IMR-90 (cell line): Measurements from ENCODE around the gene CLEC16A. TPM values are rescaled to one million over a fixed set of nuclear protein-coding genes. Genes with fewer than 3 reads are reported as not detected.

Experiments
- ATAC-seq: fragments of 200-7000 bp; cut with Tn5 transposase; 2 replicates; pipeline ENCODE4 v1.9.1; 2020; ENCODE audit warnings: low read depth, mild to moderate bottlenecking, moderate library complexity
- BruUV-seq: library from RNA; stranded (reverse); fragments of 400-500 nt; replicated peaks from 2 replicates; lab custom pipeline; 2021; lab: Mats Ljungman, UMichigan
- CTCF ChIA-PET: fragments of 300-600 bp; formaldehyde crosslinking; extraction: SDS; loops from one replicate; lab custom pipeline; 2021; ENCODE audit warnings: antibody characterized with exemption; lab: Yijun Ruan, JAX
- POLR2A ChIA-PET: fragments of 300-600 bp; sonication (Branson Sonifier 250); formaldehyde crosslinking; loops from one replicate; lab custom pipeline; 2022; ENCODE audit warnings: antibody characterized with exemption; ENCODE audit not compliant: unreplicated experiment; lab: Charles Lee
- DNase-seq: peaks from one replicate; pipeline ENCODE4 v3.0.0; 2013
- H2AFZ ChIP-seq: replicated peaks from 2 replicates; pipeline ENCODE3; 2013; ENCODE audit warnings: low read length, mild to moderate bottlenecking; ENCODE audit not compliant: poor library complexity
- H2AK5ac ChIP-seq: 2 replicates; pipeline ENCODE4 v1.6.1; 2013; ENCODE audit warnings: low read depth, low read length, inconsistent platforms
- H2AK9ac ChIP-seq: replicated peaks from 2 replicates; pipeline ENCODE3; 2013; ENCODE audit warnings: mild to moderate bottlenecking, low read depth, low read length, moderate library complexity; ENCODE audit not compliant: poor library complexity
- H2BK120ac ChIP-seq: 2 replicates; pipeline ENCODE4 v1.6.1; 2013; ENCODE audit warnings: low read depth, low read length, inconsistent platforms
- H2BK15ac ChIP-seq: 3 replicates; pipeline ENCODE4 v1.6.1; 2013; ENCODE audit warnings: low read depth, low read length, inconsistent platforms
- H2BK20ac ChIP-seq: 2 replicates; pipeline ENCODE4 v1.6.1; 2013; ENCODE audit warnings: low read depth, mild to moderate bottlenecking, inconsistent platforms, low read length, moderate library complexity
- H2BK5ac ChIP-seq: 2 replicates; pipeline ENCODE4 v1.6.1; 2013; ENCODE audit warnings: mild to moderate bottlenecking, low read depth, low read length, inconsistent platforms; ENCODE audit not compliant: poor library complexity, severe bottlenecking
- H3K14ac ChIP-seq: replicated peaks from 2 replicates; pipeline ENCODE4 v1.6.1; 2013; ENCODE audit warnings: low read depth, low read length, inconsistent platforms
- H3K18ac ChIP-seq: 2 replicates; pipeline ENCODE4 v1.6.1; 2013; ENCODE audit warnings: low read depth, low read length, control low read depth
- H3K23ac ChIP-seq: 2 replicates; pipeline ENCODE4 v1.6.1; 2013; ENCODE audit warnings: low read depth, low read length, inconsistent platforms
- H3K27ac ChIP-seq: 2 replicates; pipeline ENCODE4 v1.5.1; 2013; ENCODE audit warnings: mild to moderate bottlenecking, control low read depth, low read length; ENCODE audit not compliant: insufficient read depth
- H3K27me3 ChIP-seq: 2 replicates; pipeline ENCODE4 v1.6.1; 2013; ENCODE audit warnings: low read length; ENCODE audit not compliant: control insufficient read depth, insufficient read depth
- H3K36me3 ChIP-seq: 2 replicates; pipeline ENCODE4 v1.6.1; 2013; ENCODE audit warnings: low read length, mixed read lengths; ENCODE audit not compliant: control insufficient read depth, insufficient read depth
- H3K4ac ChIP-seq: 2 replicates; pipeline ENCODE4 v1.6.1; 2013; ENCODE audit warnings: low read depth, low read length, inconsistent platforms
- H3K4me1 ChIP-seq: 2 replicates; pipeline ENCODE4 v1.6.1; 2013; ENCODE audit warnings: low read length, mixed read lengths; ENCODE audit not compliant: control insufficient read depth, insufficient read depth
- H3K4me2 ChIP-seq: 2 replicates; pipeline ENCODE4 v1.6.1; 2013; ENCODE audit warnings: low read depth, mild to moderate bottlenecking, control low read depth, low read length, moderate library complexity
- H3K4me3 ChIP-seq: 2 replicates; pipeline ENCODE4 v1.5.1; 2013; ENCODE audit warnings: low read depth, mild to moderate bottlenecking, control low read depth, low read length, moderate library complexity; ENCODE audit not compliant: insufficient read depth
- H3K56ac ChIP-seq: 2 replicates; pipeline ENCODE4 v1.6.1; 2013; ENCODE audit warnings: low read length, inconsistent platforms; ENCODE audit not compliant: insufficient read depth; ENCODE audit errors: extremely low read depth
- H3K79me1 ChIP-seq, 2 experiments: 2 replicates each; pipeline ENCODE4 v1.6.1; 2013; ENCODE audit warnings: low read length in 2 of 2, inconsistent platforms in 1 of 2, low read depth in 1 of 2
- H3K9ac ChIP-seq: 2 replicates; pipeline ENCODE4 v1.6.1; 2013; ENCODE audit warnings: low read depth, low read length, control low read depth
- H3K9me1 ChIP-seq: 2 replicates; pipeline ENCODE4 v1.6.1; 2013; ENCODE audit warnings: low read length, inconsistent platforms; ENCODE audit not compliant: insufficient read depth
- H3K9me3 ChIP-seq: 2 replicates; pipeline ENCODE4 v1.6.1; 2013; ENCODE audit warnings: low read length; ENCODE audit not compliant: control insufficient read depth, insufficient read depth
- H4K20me1 ChIP-seq: 2 replicates; pipeline ENCODE4 v1.6.1; 2013; ENCODE audit warnings: low read length, inconsistent platforms; ENCODE audit not compliant: insufficient read depth
- H4K5ac ChIP-seq: 2 replicates; pipeline ENCODE4 v1.6.1; 2013; ENCODE audit warnings: mild to moderate bottlenecking, low read depth, low read length, control low read depth
- H4K8ac ChIP-seq, 2 experiments: 2 replicates each; pipeline ENCODE4 v1.6.1; 2013; ENCODE audit warnings: low read depth in 2 of 2, low read length in 2 of 2, control low read depth in 1 of 2, inconsistent platforms in 1 of 2
- H4K91ac ChIP-seq: 2 replicates; pipeline ENCODE4 v1.6.1; 2013; ENCODE audit warnings: low read depth, low read length, inconsistent platforms; ENCODE audit not compliant: insufficient read depth
- BHLHE40 ChIP-seq: fragments of 150-350 bp; IDR thresholded peaks from 2 replicates; pipeline ENCODE4 v1.6.1; 2016; ENCODE audit warnings: mild to moderate bottlenecking, low read depth, low read length
- CEBPB ChIP-seq: IDR thresholded peaks from 2 replicates; pipeline ENCODE4 v1.6.1; 2012; ENCODE audit warnings: low read depth, low read length, improper control_type of control experiment
- CHD1 ChIP-seq: IDR thresholded peaks from 2 replicates; pipeline ENCODE4 v1.6.1; 2012; ENCODE audit warnings: low read depth, low read length, improper control_type of control experiment
- FOS ChIP-seq: fragments of 150-350 bp; IDR thresholded peaks from 2 replicates; pipeline ENCODE4 v1.6.1; 2016; ENCODE audit warnings: low read depth, low read length
- MAFK ChIP-seq: IDR thresholded peaks from 2 replicates; pipeline ENCODE4 v1.6.1; 2012; ENCODE audit warnings: low read depth, low read length, improper control_type of control experiment
- MAZ ChIP-seq: IDR thresholded peaks from 2 replicates; pipeline ENCODE4 v1.6.1; 2012; ENCODE audit warnings: low read depth, mild to moderate bottlenecking, low read length, improper control_type of control experiment, moderate library complexity, borderline replicate concordance
- MXI1 ChIP-seq: IDR thresholded peaks from 2 replicates; pipeline ENCODE4 v1.6.1; 2012; ENCODE audit warnings: low read depth, mild to moderate bottlenecking, low read length, moderate library complexity, borderline replicate concordance
- NFE2L2 ChIP-seq: fragments of 150-350 bp; IDR thresholded peaks from 2 replicates; pipeline ENCODE4 v1.6.1; 2016; ENCODE audit warnings: low read depth, mild to moderate bottlenecking, low read length
- POLR2A ChIP-seq: IDR thresholded peaks from 2 replicates; pipeline ENCODE4 v1.6.1; 2012; ENCODE audit warnings: mild to moderate bottlenecking, low read depth, low read length
- RAD21 ChIP-seq: IDR thresholded peaks from 2 replicates; pipeline ENCODE4 v1.6.1; 2012; ENCODE audit warnings: low read length, improper control_type of control experiment
- RCOR1 ChIP-seq: IDR thresholded peaks from 2 replicates; pipeline ENCODE4 v1.6.1; 2012; ENCODE audit warnings: mild to moderate bottlenecking, low read length, improper control_type of control experiment; ENCODE audit not compliant: insufficient replicate concordance
- RFX5 ChIP-seq: IDR thresholded peaks from 2 replicates; pipeline ENCODE4 v1.8.0; 2012; ENCODE audit warnings: low read depth, mild to moderate bottlenecking, low read length, moderate library complexity
- SMC3 ChIP-seq: fragments of 150-350 bp; IDR thresholded peaks from 2 replicates; pipeline ENCODE4 v1.6.1; 2016; ENCODE audit warnings: low read depth, mild to moderate bottlenecking, antibody characterized with exemption, low read length, moderate library complexity
- WGBS, 2 experiments: methylation state at CpG; one replicate each; pipeline versions ENCODE4 v1.1.5 to v1.1.7; 2013; ENCODE audit warnings: missing lambda C conversion rate in 2 of 2; ENCODE audit not compliant: insufficient read length in 1 of 2; ENCODE audit errors: extremely low coverage in 2 of 2; 5-methylcytosine and 5-hydroxymethylcytosine counted together
- dilution Hi-C: fragments of 300-500 bp; cut with HindIII; formaldehyde crosslinking; loops from one replicate; pipeline ENCODE4 v1.14.3; 2018; ENCODE audit warnings: low sequenced_read_pairs; ENCODE audit not compliant: unreplicated experiment
- in situ Hi-C: fragments of 300-500 bp; cut with MboI; formaldehyde crosslinking; loops from 3 replicates; pipeline ENCODE4 v1.14.3; 2019; ENCODE audit warnings: low sequenced_read_pairs, inconsistent platforms, mixed read lengths
- intact Hi-C: fragments of 100-400 bp; cut with micrococcal nuclease; formaldehyde crosslinking; loops from 2 replicates; pipeline ENCODE4 v1.10.0; 2022
- polyA plus RNA-seq, 3 experiments: library from polyadenylated mRNA; depleted of rRNA; stranded (reverse); fragments of >200 nt; gene quantifications; 2 replicates each; pipeline ENCODE4 v1.2.3, GENCODE V29; 2012; ENCODE audit warnings: low replicate concordance in 1 of 3
- total RNA-seq: library from RNA; depleted of rRNA; stranded (reverse); fragments of >200 nt; gene quantifications from 2 replicates; pipeline ENCODE4 v1.2.3, GENCODE V29; 2012
- TF ChIP-seq, protein P1 (sequence below): fragments of 150-350 bp; IDR thresholded peaks from 2 replicates; pipeline ENCODE4 v1.6.1; 2017; ENCODE audit warnings: mild to moderate bottlenecking, antibody characterized with exemption, low read length, low read depth
- TF ChIP-seq, protein P2 (sequence below): fragments of 150-350 bp; IDR thresholded peaks from 2 replicates; pipeline ENCODE4 v1.6.1; 2016; ENCODE audit warnings: low read depth, mild to moderate bottlenecking, low read length, moderate library complexity, borderline replicate concordance
- TF ChIP-seq, protein P3 (sequence below): conservative IDR thresholded peaks from 2 replicates; pipeline ENCODE4 v1.5.1; 2012; ENCODE audit warnings: mild to moderate bottlenecking, low read depth, low read length, improper control_type of control experiment

The CLEC16A gene
- total and polyA plus RNA-seq, 2 of the 4 experiments (the other 2 are of a cell fraction): 15.9 to 16.5 TPM

DNA sequence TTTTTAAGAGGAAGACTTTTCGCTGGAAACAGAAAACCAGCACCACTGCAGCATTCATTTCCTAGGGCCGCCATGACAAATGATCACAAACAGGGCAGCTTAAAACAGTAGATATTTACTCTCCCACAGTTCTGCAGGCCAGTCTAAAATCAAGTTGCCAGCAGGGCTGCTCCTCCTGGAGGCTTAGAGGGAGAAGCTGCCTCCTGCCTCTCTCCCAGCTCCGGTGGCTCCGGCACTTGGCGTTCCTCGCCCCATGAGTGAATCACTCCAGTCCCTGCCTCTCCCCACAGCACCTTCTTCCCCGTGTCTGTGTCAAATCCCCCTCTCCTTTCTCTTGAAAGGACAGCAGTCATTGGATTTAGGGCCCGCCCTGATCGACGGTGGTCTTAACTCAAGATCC lies 239.6 kb downstream of the CLEC16A start:
- Histone ChIP-seq H3K9me1 (no peaks in the 10 kb centered on the region), H3K36me3 (no peaks in the 10 kb centered on the region; the same call in 1 of the 2 replicates), H3K23ac (no peak overlapping the region), H3K18ac (no peak overlapping the region), H2AK9ac (no peak overlapping the region), H3K9me3 (no peaks in the 10 kb centered on the region), H2AFZ (no peak overlapping the region), H3K4me1 (peaks cover 8% of the 10 kb centered on the region; the same call in 1 of the 2 replicates), H3K4me2 (no peak overlapping the region), H3K27ac (no peak overlapping the region), H3K79me1 (no peaks in the 10 kb centered on the region), H3K4ac (no peak overlapping the region), H3K14ac (no peak overlapping the region), H4K91ac (no peak overlapping the region), H3K9ac (no peak overlapping the region), H2BK15ac (no peak overlapping the region), H3K56ac (no peak overlapping the region), H2AK5ac (no peak overlapping the region), H3K27me3 (no peaks in the 10 kb centered on the region), H2BK20ac (no peak overlapping the region), H4K20me1 (no peaks in the 10 kb centered on the region; the same call in 1 of the 2 replicates), H2BK120ac (no peak overlapping the region), H2BK5ac (no peak overlapping the region), H3K4me3 (no peak overlapping the region), H4K5ac (no peak overlapping the region), H4K8ac (no peak overlapping the region)
- WGBS, 2 experiments: 89% methylated on average over 8 of the region's 10 CpGs; no CpG with 5 or more reads in 1 of the 2 experiments
- in situ Hi-C loops (no loop called here), dilution Hi-C loops (no loop called here), intact Hi-C loops (no loop called here)
- DNase-seq: no peak
- ChIA-PET POLR2A (no interaction called here), CTCF (no interaction called here)
- ATAC-seq: no peak
- BruUV-seq: no TSS peak
- TF ChIP-seq, protein P1, sequence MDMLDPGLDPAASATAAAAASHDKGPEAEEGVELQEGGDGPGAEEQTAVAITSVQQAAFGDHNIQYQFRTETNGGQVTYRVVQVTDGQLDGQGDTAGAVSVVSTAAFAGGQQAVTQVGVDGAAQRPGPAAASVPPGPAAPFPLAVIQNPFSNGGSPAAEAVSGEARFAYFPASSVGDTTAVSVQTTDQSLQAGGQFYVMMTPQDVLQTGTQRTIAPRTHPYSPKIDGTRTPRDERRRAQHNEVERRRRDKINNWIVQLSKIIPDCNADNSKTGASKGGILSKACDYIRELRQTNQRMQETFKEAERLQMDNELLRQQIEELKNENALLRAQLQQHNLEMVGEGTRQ: no peak
- TF ChIP-seq MXI1 (no peak), CHD1 (no peak), CEBPB (no peak), RCOR1 (no peak), BHLHE40 (no peak), MAFK (no peak), FOS (no peak), SMC3 (no peak), NFE2L2 (no peak), MAZ (no peak), POLR2A (no peak), RAD21 (no peak), RFX5 (no peak)
- TF ChIP-seq, protein P2, sequence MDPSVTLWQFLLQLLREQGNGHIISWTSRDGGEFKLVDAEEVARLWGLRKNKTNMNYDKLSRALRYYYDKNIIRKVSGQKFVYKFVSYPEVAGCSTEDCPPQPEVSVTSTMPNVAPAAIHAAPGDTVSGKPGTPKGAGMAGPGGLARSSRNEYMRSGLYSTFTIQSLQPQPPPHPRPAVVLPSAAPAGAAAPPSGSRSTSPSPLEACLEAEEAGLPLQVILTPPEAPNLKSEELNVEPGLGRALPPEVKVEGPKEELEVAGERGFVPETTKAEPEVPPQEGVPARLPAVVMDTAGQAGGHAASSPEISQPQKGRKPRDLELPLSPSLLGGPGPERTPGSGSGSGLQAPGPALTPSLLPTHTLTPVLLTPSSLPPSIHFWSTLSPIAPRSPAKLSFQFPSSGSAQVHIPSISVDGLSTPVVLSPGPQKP: no peak
- TF ChIP-seq, protein P3, sequence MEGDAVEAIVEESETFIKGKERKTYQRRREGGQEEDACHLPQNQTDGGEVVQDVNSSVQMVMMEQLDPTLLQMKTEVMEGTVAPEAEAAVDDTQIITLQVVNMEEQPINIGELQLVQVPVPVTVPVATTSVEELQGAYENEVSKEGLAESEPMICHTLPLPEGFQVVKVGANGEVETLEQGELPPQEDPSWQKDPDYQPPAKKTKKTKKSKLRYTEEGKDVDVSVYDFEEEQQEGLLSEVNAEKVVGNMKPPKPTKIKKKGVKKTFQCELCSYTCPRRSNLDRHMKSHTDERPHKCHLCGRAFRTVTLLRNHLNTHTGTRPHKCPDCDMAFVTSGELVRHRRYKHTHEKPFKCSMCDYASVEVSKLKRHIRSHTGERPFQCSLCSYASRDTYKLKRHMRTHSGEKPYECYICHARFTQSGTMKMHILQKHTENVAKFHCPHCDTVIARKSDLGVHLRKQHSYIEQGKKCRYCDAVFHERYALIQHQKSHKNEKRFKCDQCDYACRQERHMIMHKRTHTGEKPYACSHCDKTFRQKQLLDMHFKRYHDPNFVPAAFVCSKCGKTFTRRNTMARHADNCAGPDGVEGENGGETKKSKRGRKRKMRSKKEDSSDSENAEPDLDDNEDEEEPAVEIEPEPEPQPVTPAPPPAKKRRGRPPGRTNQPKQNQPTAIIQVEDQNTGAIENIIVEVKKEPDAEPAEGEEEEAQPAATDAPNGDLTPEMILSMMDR: no peak
